AG04449 (cell line): ENCODE results near the gene XKR7.

Experiments
- CTCF ChIA-PET: fragments of 350-600 bp; formaldehyde crosslinking; extraction: SDS; loops from one replicate; lab custom pipeline; 2021; ENCODE audit warnings: antibody characterized with exemption; lab: Yijun Ruan, JAX
- POLR2A ChIA-PET: fragments of 400-600, 350-600 bp; formaldehyde crosslinking; extraction: SDS; loops from one replicate; lab custom pipeline; 2020; ENCODE audit warnings: antibody characterized with exemption, inconsistent platforms; lab: Yijun Ruan, JAX
- DNase-seq: peaks from one replicate; pipeline ENCODE4 v3.0.0-alpha.2; 2010; ENCODE audit warnings: low read depth, low spot score
- H3K4me3 ChIP-seq: 2 replicates; pipeline ENCODE4 v1.5.1; 2011; ENCODE audit warnings: low read depth, mild to moderate bottlenecking, control low read depth, low read length
- CTCF ChIP-seq: IDR thresholded peaks from one replicate; pipeline ENCODE4 v1.5.1; 2011; ENCODE audit warnings: mild to moderate bottlenecking, moderate library complexity, low read length, control low read depth, inconsistent platforms; ENCODE audit not compliant: insufficient read depth; ENCODE audit errors: missing control alignments

XKR7 gene

GRCh38 chr20:32010666-32011065 lies 42.7 kb downstream of the XKR7 start:
- TF ChIP-seq CTCF: no peak
- POLR2A ChIA-PET: no interaction called here
- CTCF ChIA-PET: no interaction called here
- DNase-seq: no peak
- no peak overlapping the region for H3K4me3 ChIP-seq

- CTCF ChIA-PET: interaction anchor here (1.0 to 2.7 kb wide), 5 partner anchors 19 to 189 kb away, joined by 3 to 19 read pairs (median 6); partner anchors contain the start of gene PDRG1
- no peak for DNase-seq
- POLR2A ChIA-PET: interaction anchor here (0.7 kb wide), 1 partner anchor 273 kb away, joined by 3 read pairs; the partner anchor contains the start of gene TPX2
- no peak overlapping the region for H3K4me3 ChIP-seq
- no peak for TF ChIP-seq CTCF
Measured at GRCh38 chr20:32012159-32012688, 44.3 kb downstream of the XKR7 start.

GRCh38 chr20:32013326-32013725 lies 45.4 kb downstream of the XKR7 start:
- H3K4me3 ChIP-seq: no peak overlapping the region
- ChIA-PET CTCF (interaction anchor here (1.0 to 2.7 kb wide), 5 partner anchors 18 to 190 kb away, joined by 3 to 19 read pairs (median 6); partner anchors contain the start of gene PDRG1), POLR2A (no interaction called here)
- no peak for DNase-seq
- TF ChIP-seq CTCF: no peak

GRCh38 chr20:32017711-32018251 lies 49.8 kb downstream of the XKR7 start:
- POLR2A ChIA-PET: no interaction called here
- no peak for DNase-seq
- CTCF ChIA-PET: interaction anchor here (1.1 to 2.1 kb wide), 7 partner anchors 12 to 195 kb away, joined by 3 to 15 read pairs (median 4); partner anchors contain the start of gene PDRG1
- no peak for TF ChIP-seq CTCF
- H3K4me3 ChIP-seq: no peak overlapping the region

- ChIA-PET POLR2A (no interaction called here), CTCF (interaction anchor here (1.1 to 5.4 kb wide), 8 partner anchors 12 to 195 kb away, joined by 3 to 49 read pairs (median 4); partner anchors contain the start of gene PDRG1)
- no peak for TF ChIP-seq CTCF
- H3K4me3 ChIP-seq: peak overlapping the region; percentile 15
- no peak for DNase-seq
Measured at GRCh38 chr20:32018269-32019155, 50.6 kb downstream of the XKR7 start.

- DNase-seq: no peak
- ChIA-PET CTCF (interaction anchor here (1.3 to 5.4 kb wide), 4 partner anchors 12 to 196 kb away, joined by 3 to 49 read pairs (median 6); no protein-coding TSS in a partner anchor), POLR2A (no interaction called here)
- H3K4me3 ChIP-seq: no peak overlapping the region
- TF ChIP-seq CTCF: peak; percentile 25
Measured at GRCh38 chr20:32019156-32019510, 51.2 kb downstream of the XKR7 start.
